ENCODE data around the gene ARNT2.

GRCh38 chr15:80455051-80455648 is 51.0 kb downstream of the ARNT2 start:
- no peak for TF ChIP-seq CTCF (IDR thresholded peaks at IDR 0.05; ENCODE audit: low read depth, low read length)
- no peak for TF ChIP-seq POLR2A (IDR thresholded peaks at IDR 0.05; ENCODE audit: extremely low read depth, insufficient read length)

Measured in NB4 (cell line).